HEK293 (cell line): Measurements from ENCODE around the gene CEACAM4.

Experiments used
- CTCF ChIA-PET: fragments of 350-600 bp; formaldehyde crosslinking; extraction: SDS; loops from one replicate; lab custom pipeline; 2021; ENCODE audit warnings: antibody characterized with exemption; lab: Yijun Ruan, JAX
- POLR2A ChIA-PET: fragments of 300-600 bp; formaldehyde crosslinking; extraction: SDS; loops from one replicate; lab custom pipeline; 2020; ENCODE audit warnings: antibody characterized with exemption, inconsistent platforms; lab: Yijun Ruan, JAX
- H3K27ac ChIP-seq: fragments of 200-500 bp; sonication (Bioruptor generic); 2 replicates; pipeline ENCODE4 v1.5.1; 2014; ENCODE audit warnings: low read depth, low read length, control low read depth, inconsistent platforms; ENCODE audit errors: extremely low read depth
- H3K36me3 ChIP-seq, 2 experiments: fragments of 200-500 bp in 1 of 2; sonication (Bioruptor generic) in 1 of 2; 1 replicate in 1 of 2; 2 replicates in 1 of 2; pipeline ENCODE4 v1.5.1; 2014 to 2017; ENCODE audit warnings: inconsistent platforms in 2 of 2, low read length in 2 of 2; ENCODE audit not compliant: control insufficient read depth in 2 of 2, insufficient read depth in 1 of 2
- H3K4me1 ChIP-seq: fragments of 200-500 bp; sonication (Bioruptor generic); 2 replicates; pipeline ENCODE4 v1.5.1; 2014; ENCODE audit warnings: mild to moderate bottlenecking, low read length, inconsistent platforms; ENCODE audit not compliant: control insufficient read depth, insufficient read depth
- H3K4me3 ChIP-seq: 2 replicates; pipeline ENCODE4 v1.5.1; 2011; ENCODE audit warnings: low read depth, mild to moderate bottlenecking, control low read depth, low read length, moderate library complexity
- H3K9me3 ChIP-seq: fragments of 200-500 bp; sonication (Bioruptor generic); 2 replicates; pipeline ENCODE4 v1.5.1; 2014; ENCODE audit warnings: low read depth, low read length, inconsistent platforms; ENCODE audit not compliant: control insufficient read depth, insufficient read depth
- EGR2 ChIP-seq: fragments of 450-650 bp; formaldehyde crosslinking; IDR thresholded peaks from 2 replicates; pipeline ENCODE4 v1.5.1; 2016; ENCODE audit warnings: low read depth, missing biosample characterization, missing genetic modification characterization
- MZF1 ChIP-seq: fragments of 450-650 bp; formaldehyde crosslinking; IDR thresholded peaks from 2 replicates; pipeline ENCODE4 v1.5.1; 2017; ENCODE audit warnings: missing biosample characterization, missing genetic modification characterization, borderline replicate concordance
- SCRT2 ChIP-seq: fragments of 450-650 bp; formaldehyde crosslinking; IDR thresholded peaks from 2 replicates; pipeline ENCODE4 v1.5.1; 2016; ENCODE audit warnings: missing biosample characterization, missing genetic modification characterization
- SP2 ChIP-seq: fragments of 450-650 bp; formaldehyde crosslinking; IDR thresholded peaks from 2 replicates; pipeline ENCODE4 v1.5.1; 2016; ENCODE audit warnings: missing biosample characterization, missing genetic modification characterization
- SP7 ChIP-seq: fragments of 450-650 bp; formaldehyde crosslinking; IDR thresholded peaks from 2 replicates; pipeline ENCODE4 v1.5.1; 2016; ENCODE audit warnings: missing biosample characterization, missing genetic modification characterization
- TCF7L2 ChIP-seq: IDR thresholded peaks from 2 replicates; pipeline ENCODE4 v1.6.1; 2011; ENCODE audit warnings: low read depth, mild to moderate bottlenecking, inconsistent platforms, low read length, moderate library complexity, borderline replicate concordance
- YY1 ChIP-seq: fragments of 450-650 bp; formaldehyde crosslinking; IDR thresholded peaks from 2 replicates; pipeline ENCODE4 v1.5.1; 2018; ENCODE audit warnings: missing biosample characterization, missing genetic modification characterization
- ZBTB20 ChIP-seq: fragments of 450-650 bp; formaldehyde crosslinking; IDR thresholded peaks from 2 replicates; pipeline ENCODE4 v1.5.1; 2016; ENCODE audit warnings: missing biosample characterization, missing genetic modification characterization
- ZBTB21 ChIP-seq: fragments of 450-650 bp; formaldehyde crosslinking; IDR thresholded peaks from 2 replicates; pipeline ENCODE4 v1.5.1; 2017; ENCODE audit warnings: missing biosample characterization, missing genetic modification characterization
- ZBTB48 ChIP-seq: fragments of 450-650 bp; formaldehyde crosslinking; IDR thresholded peaks from 2 replicates; pipeline ENCODE4 v1.5.1; 2016; ENCODE audit warnings: missing biosample characterization, missing genetic modification characterization
- ZNF138 ChIP-seq: fragments of 450-650 bp; formaldehyde crosslinking; IDR thresholded peaks from 2 replicates; pipeline ENCODE4 v1.5.1; 2016; ENCODE audit warnings: missing biosample characterization, missing genetic modification characterization, borderline replicate concordance
- ZNF140 ChIP-seq: fragments of 450-650 bp; formaldehyde crosslinking; IDR thresholded peaks from 2 replicates; pipeline ENCODE4 v1.5.1; 2016; ENCODE audit warnings: missing biosample characterization, missing genetic modification characterization
- ZNF19 ChIP-seq: fragments of 450-650 bp; formaldehyde crosslinking; IDR thresholded peaks from 2 replicates; pipeline ENCODE4; 2016; ENCODE audit warnings: missing biosample characterization, missing genetic modification characterization, low read depth
- ZNF221 ChIP-seq: fragments of 450-650 bp; formaldehyde crosslinking; IDR thresholded peaks from 2 replicates; pipeline ENCODE4 v1.5.1; 2017; ENCODE audit warnings: missing biosample characterization, missing genetic modification characterization, borderline replicate concordance
- ZNF23 ChIP-seq: fragments of 450-650 bp; formaldehyde crosslinking; IDR thresholded peaks from 2 replicates; pipeline ENCODE4 v1.5.1; 2016; ENCODE audit warnings: missing biosample characterization, missing genetic modification characterization, borderline replicate concordance
- ZNF239 ChIP-seq: fragments of 450-650 bp; formaldehyde crosslinking; IDR thresholded peaks from 2 replicates; pipeline ENCODE4 v1.5.1; 2016; ENCODE audit warnings: missing biosample characterization, missing genetic modification characterization
- ZNF24 ChIP-seq: fragments of 450-650 bp; formaldehyde crosslinking; IDR thresholded peaks from 2 replicates; pipeline ENCODE4 v1.5.1; 2016; ENCODE audit warnings: missing biosample characterization, missing genetic modification characterization
- ZNF302 ChIP-seq: fragments of 450-650 bp; formaldehyde crosslinking; IDR thresholded peaks from 2 replicates; pipeline ENCODE4 v1.5.1; 2016; ENCODE audit warnings: missing biosample characterization, missing genetic modification characterization, low read depth
- ZNF416 ChIP-seq: fragments of 450-650 bp; formaldehyde crosslinking; IDR thresholded peaks from 2 replicates; pipeline ENCODE4 v1.5.1; 2016; ENCODE audit warnings: missing biosample characterization, missing genetic modification characterization
- ZNF544 ChIP-seq: fragments of 450-650 bp; formaldehyde crosslinking; IDR thresholded peaks from 2 replicates; pipeline ENCODE4 v1.5.0; 2017; ENCODE audit warnings: missing biosample characterization, missing genetic modification characterization
- ZNF548 ChIP-seq: fragments of 450-650 bp; formaldehyde crosslinking; IDR thresholded peaks from 2 replicates; pipeline ENCODE4 v1.5.1; 2016; ENCODE audit warnings: missing biosample characterization, missing genetic modification characterization
- ZNF560 ChIP-seq: fragments of 450-650 bp; formaldehyde crosslinking; IDR thresholded peaks from 2 replicates; pipeline ENCODE4 v1.5.1; 2017; ENCODE audit warnings: missing biosample characterization, missing genetic modification characterization, borderline replicate concordance
- ZNF571 ChIP-seq: fragments of 450-650 bp; formaldehyde crosslinking; IDR thresholded peaks from 2 replicates; pipeline ENCODE4 v1.5.0; 2017; ENCODE audit warnings: missing biosample characterization, missing genetic modification characterization
- ZNF600 ChIP-seq: fragments of 450-650 bp; formaldehyde crosslinking; IDR thresholded peaks from 2 replicates; pipeline ENCODE4 v1.5.1; 2016; ENCODE audit warnings: missing biosample characterization, missing genetic modification characterization
- ZNF623 ChIP-seq: fragments of 450-650 bp; formaldehyde crosslinking; IDR thresholded peaks from 2 replicates; pipeline ENCODE4 v1.5.1; 2016; ENCODE audit warnings: missing biosample characterization, missing genetic modification characterization
- ZNF660 ChIP-seq: fragments of 450-650 bp; IDR thresholded peaks from 2 replicates; pipeline ENCODE4 v1.5.1; 2018; ENCODE audit warnings: missing biosample characterization, mild to moderate bottlenecking, missing genetic modification characterization
- ZSCAN16 ChIP-seq: fragments of 450-650 bp; formaldehyde crosslinking; IDR thresholded peaks from 2 replicates; pipeline ENCODE4 v1.5.1; 2016; ENCODE audit warnings: missing biosample characterization, missing genetic modification characterization
- TF ChIP-seq, protein P1 (sequence below): sonication (generic); formaldehyde crosslinking; IDR thresholded peaks from 2 replicates; pipeline ENCODE4 v1.8.1; 2022; ENCODE audit warnings: mild to moderate bottlenecking, moderate library complexity, missing genetic modification reagents
- TF ChIP-seq, protein P2 (sequence below): fragments of 450-650 bp; formaldehyde crosslinking; IDR thresholded peaks from 2 replicates; pipeline ENCODE4 v1.5.1; 2016; ENCODE audit warnings: missing biosample characterization, missing genetic modification characterization
- TF ChIP-seq, protein P3 (sequence below): fragments of 450-650 bp; formaldehyde crosslinking; IDR thresholded peaks from 2 replicates; pipeline ENCODE4 v1.5.1; 2016; ENCODE audit warnings: missing biosample characterization, missing genetic modification characterization
- TF ChIP-seq, protein P4 (sequence below): fragments of 450-650 bp; formaldehyde crosslinking; IDR thresholded peaks from 2 replicates; pipeline ENCODE4 v1.5.1; 2016; ENCODE audit warnings: missing biosample characterization, missing genetic modification characterization, borderline replicate concordance

Gene CEACAM4

DNA sequence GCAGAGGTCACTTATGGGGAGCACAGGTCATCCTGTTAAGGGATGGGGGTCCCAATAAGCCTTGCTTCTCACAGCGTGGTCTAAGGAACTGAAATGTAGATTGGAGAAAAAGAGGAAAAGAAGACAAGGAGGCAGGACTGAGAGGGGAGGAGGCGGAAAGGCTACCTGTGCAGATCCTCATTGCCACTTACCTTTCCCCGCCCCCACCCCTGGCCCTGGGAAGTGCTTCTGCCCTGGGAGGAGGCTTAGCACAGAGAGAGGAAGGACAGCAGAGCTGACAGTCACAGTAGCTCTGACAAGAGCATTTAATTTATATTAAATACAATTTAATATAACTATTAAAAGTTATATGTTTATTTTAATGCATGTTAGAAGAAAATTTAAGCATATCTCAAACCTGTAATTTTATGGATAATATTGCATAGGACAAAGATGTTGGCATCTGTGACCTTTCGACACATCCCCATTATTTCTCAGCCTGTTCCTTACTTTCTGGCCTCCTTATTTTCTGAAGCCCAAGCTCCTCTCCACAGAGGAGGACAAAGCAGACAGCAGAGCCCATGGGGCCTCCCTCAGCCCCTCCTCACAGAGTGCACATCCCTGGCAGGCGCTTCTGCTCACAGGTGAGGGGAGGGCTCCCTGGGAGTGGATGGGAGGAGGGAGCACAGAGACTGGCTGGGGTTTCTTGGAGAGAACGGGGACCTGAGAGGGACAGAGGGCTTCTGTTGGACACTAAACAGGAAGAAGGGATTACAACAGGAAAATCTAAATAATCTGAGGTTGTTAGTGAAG lies 27.5 kb downstream of the CEACAM4 start:
- Histone ChIP-seq H3K27ac (no peak overlapping the region), H3K36me3 (no peaks in the 10 kb centered on the region), H3K9me3 (no peaks in the 10 kb centered on the region), H3K4me3 (no peak overlapping the region), H3K4me1 (peaks cover 10% of the 10 kb centered on the region)
- POLR2A ChIA-PET = no interaction called here
- no peak for TF ChIP-seq ZBTB21 (tag by site-specific recombination)
- no peak for TF ChIP-seq YY1 (tag by site-specific recombination)
- no peak for TF ChIP-seq ZNF544
- TF ChIP-seq SP2 (tag by site-specific recombination) = no peak
- no peak for TF ChIP-seq ZNF24 (tag by site-specific recombination)
- TF ChIP-seq, protein P1, sequence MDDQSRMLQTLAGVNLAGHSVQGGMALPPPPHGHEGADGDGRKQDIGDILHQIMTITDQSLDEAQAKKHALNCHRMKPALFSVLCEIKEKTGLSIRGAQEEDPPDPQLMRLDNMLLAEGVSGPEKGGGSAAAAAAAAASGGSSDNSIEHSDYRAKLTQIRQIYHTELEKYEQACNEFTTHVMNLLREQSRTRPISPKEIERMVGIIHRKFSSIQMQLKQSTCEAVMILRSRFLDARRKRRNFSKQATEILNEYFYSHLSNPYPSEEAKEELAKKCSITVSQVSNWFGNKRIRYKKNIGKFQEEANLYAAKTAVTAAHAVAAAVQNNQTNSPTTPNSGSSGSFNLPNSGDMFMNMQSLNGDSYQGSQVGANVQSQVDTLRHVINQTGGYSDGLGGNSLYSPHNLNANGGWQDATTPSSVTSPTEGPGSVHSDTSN (CRISPR knock-in tag) = no peak
- CTCF ChIA-PET = interaction anchor here (0.5 to 2.5 kb wide), 14 partner anchors 10 to 782 kb away, joined by 3 to 17 read pairs (median 4); no protein-coding TSS in a partner anchor

DNA sequence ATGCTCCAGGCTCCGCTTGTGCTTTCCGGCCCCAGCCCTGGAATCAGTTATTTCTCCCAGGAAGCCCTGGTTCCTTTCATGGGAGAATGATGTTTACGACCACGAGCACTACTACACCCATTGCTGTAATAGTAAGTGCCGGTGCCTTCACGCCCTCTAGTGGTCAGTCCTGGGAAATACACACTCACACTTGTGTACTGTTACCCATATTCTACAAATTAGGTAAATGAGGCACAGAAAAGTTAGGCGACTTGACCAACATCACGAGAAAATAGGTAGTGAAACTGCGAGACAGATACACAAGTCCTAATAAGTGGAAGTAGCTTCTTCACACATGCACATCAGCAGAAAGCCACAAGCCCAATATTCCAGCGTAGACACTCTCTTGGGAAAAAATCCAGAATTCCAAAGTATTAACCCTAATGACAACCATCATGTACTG lies 29.3 kb downstream of the CEACAM4 start:
- H3K4me1 ChIP-seq = peaks cover 10% of the 10 kb centered on the region
- no peaks in the 10 kb centered on the region for H3K36me3 ChIP-seq
- CTCF ChIA-PET = interaction anchor here (0.5 to 6.3 kb wide), 50 partner anchors 8 to 1458 kb away, joined by 3 to 59 read pairs (median 4); partner anchors contain the start of genes CEACAM21 and TTC9B
- no peak overlapping the region for H3K4me3 ChIP-seq
- POLR2A ChIA-PET = no interaction called here
- peaks cover 2% of the 10 kb centered on the region; the same call in 1 of the 2 replicates for H3K9me3 ChIP-seq
- H3K27ac ChIP-seq = no peak overlapping the region
- no peak for TF ChIP-seq ZBTB48 (tag by site-specific recombination)
- TF ChIP-seq ZSCAN16 (tag by site-specific recombination) = no peak
- TF ChIP-seq SP7 (tag by site-specific recombination) = no peak
- no peak for TF ChIP-seq ZNF302 (tag by site-specific recombination)
- no peak for TF ChIP-seq EGR2 (tag by site-specific recombination)
- no peak for TF ChIP-seq ZNF416 (tag by site-specific recombination)
- TF ChIP-seq, protein P2, sequence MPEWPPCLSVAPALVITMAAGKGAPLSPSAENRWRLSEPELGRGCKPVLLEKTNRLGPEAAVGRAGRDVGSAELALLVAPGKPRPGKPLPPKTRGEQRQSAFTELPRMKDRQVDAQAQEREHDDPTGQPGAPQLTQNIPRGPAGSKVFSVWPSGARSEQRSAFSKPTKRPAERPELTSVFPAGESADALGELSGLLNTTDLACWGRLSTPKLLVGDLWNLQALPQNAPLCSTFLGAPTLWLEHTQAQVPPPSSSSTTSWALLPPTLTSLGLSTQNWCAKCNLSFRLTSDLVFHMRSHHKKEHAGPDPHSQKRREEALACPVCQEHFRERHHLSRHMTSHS (tag by site-specific recombination) = no peak
- no peak for TF ChIP-seq ZNF571 (tag by site-specific recombination)
- TF ChIP-seq ZNF600 = no peak
- no peak for TF ChIP-seq TCF7L2
- no peak for TF ChIP-seq ZNF19
- TF ChIP-seq ZNF560 (tag by site-specific recombination) = no peak
- TF ChIP-seq ZNF548 = no peak
- TF ChIP-seq, protein P3, sequence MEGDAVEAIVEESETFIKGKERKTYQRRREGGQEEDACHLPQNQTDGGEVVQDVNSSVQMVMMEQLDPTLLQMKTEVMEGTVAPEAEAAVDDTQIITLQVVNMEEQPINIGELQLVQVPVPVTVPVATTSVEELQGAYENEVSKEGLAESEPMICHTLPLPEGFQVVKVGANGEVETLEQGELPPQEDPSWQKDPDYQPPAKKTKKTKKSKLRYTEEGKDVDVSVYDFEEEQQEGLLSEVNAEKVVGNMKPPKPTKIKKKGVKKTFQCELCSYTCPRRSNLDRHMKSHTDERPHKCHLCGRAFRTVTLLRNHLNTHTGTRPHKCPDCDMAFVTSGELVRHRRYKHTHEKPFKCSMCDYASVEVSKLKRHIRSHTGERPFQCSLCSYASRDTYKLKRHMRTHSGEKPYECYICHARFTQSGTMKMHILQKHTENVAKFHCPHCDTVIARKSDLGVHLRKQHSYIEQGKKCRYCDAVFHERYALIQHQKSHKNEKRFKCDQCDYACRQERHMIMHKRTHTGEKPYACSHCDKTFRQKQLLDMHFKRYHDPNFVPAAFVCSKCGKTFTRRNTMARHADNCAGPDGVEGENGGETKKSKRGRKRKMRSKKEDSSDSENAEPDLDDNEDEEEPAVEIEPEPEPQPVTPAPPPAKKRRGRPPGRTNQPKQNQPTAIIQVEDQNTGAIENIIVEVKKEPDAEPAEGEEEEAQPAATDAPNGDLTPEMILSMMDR = peak; percentile 84
- TF ChIP-seq ZBTB20 (tag by site-specific recombination) = peak; percentile 79
- TF ChIP-seq ZNF23 = no peak
- TF ChIP-seq MZF1 = no peak
- TF ChIP-seq ZNF221 (tag by site-specific recombination) = no peak
- TF ChIP-seq ZNF140 = no peak
- TF ChIP-seq ZNF138 (tag by site-specific recombination) = no peak
- TF ChIP-seq, protein P4, sequence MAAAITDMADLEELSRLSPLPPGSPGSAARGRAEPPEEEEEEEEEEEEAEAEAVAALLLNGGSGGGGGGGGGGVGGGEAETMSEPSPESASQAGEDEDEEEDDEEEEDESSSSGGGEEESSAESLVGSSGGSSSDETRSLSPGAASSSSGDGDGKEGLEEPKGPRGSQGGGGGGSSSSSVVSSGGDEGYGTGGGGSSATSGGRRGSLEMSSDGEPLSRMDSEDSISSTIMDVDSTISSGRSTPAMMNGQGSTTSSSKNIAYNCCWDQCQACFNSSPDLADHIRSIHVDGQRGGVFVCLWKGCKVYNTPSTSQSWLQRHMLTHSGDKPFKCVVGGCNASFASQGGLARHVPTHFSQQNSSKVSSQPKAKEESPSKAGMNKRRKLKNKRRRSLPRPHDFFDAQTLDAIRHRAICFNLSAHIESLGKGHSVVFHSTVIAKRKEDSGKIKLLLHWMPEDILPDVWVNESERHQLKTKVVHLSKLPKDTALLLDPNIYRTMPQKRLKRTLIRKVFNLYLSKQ (tag by site-specific recombination) = no peak
- no peak for TF ChIP-seq SCRT2 (tag by site-specific recombination)
- TF ChIP-seq ZNF660 = peak; percentile 80
- TF ChIP-seq ZNF623 (tag by site-specific recombination) = no peak
- TF ChIP-seq ZNF239 (tag by site-specific recombination) = no peak
